ENCODE results near the gene CFAP74. TPM values are rescaled to one million over a fixed set of nuclear protein-coding genes. Genes with fewer than 3 reads are reported as not detected.
A peak's percentile ranks its signal among the peaks of the same experiment; 100 is the strongest.

Gene CFAP74
- total and polyA plus RNA-seq, 2 of the 13 experiments (the other 11 are each of a cell fraction or from before 2014, with no cell fraction given) = 0.27 to 0.62 TPM

DNA sequence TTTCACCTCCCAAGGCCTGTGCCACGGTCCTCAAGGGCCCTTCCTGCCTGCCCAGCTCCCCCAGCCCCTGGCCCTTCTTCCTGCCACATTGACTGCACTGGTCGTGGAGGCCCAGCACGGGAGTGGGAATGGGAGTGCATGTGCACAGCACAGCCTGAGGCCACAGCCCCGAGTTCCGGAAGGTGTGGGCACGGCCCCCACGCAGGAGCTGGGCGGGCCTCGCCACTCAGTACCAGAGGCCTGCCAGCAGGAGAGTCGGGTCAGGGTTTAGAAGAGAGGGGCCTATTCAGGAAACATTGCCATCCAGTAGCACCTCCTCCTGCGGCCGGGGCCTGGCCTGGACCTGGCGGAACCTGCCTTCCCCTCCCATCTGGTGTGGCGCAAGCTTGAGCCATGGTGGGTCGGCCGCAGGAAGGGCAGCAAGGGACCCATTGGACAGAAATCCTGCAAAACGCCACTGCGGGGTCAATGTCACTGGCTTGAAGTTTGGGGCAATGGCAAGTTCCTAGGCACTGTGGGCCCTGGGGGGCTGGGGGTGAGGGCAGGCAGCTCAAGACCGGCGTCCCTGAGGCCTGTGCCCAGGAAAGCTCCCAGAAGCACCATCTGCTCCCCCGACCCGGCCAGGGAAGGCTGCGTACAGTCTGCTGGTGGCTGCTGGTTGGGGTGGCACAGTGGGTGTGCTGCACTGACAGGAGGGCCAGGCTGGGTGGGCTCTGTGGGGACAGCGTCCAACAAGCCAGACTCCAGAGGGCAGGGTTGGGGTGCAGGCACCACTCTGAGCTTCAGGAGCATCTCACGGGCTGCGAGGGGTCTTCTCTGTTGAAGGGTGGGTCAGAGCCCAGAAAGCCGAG, 82.8 kb downstream of the CFAP74 start (continued):
- TF ChIP-seq ZNF616 (CRISPR knock-in tag; IDR thresholded peaks at IDR 0.05; ENCODE audit: low read depth) (no peak), ZNF839 (CRISPR knock-in tag; IDR thresholded peaks at IDR 0.05; ENCODE audit: borderline replicate concordance) (no peak), SAP130 (CRISPR knock-in tag; IDR thresholded peaks at IDR 0.05; ENCODE audit: low read depth) (peak; percentile 56), ZBTB10 (CRISPR knock-in tag; IDR thresholded peaks at IDR 0.05; ENCODE audit: borderline replicate concordance) (no peak), ZNF121 (CRISPR knock-in tag; IDR thresholded peaks at IDR 0.05) (no peak), ZNF550 (CRISPR knock-in tag; IDR thresholded peaks at IDR 0.05; ENCODE audit: borderline replicate concordance) (no peak), ZNF101 (CRISPR knock-in tag; IDR thresholded peaks at IDR 0.05; ENCODE audit: borderline replicate concordance, low read depth) (peak; percentile 48; the same call in 1 of the 2 replicates), ATF7-NPFF (CRISPR knock-in tag; IDR thresholded peaks at IDR 0.05; ENCODE audit: low read depth) (no peak), SKI (IDR thresholded peaks at IDR 0.05; ENCODE audit: partially characterized antibody) (no peak), ZIK1 (CRISPR knock-in tag; IDR thresholded peaks at IDR 0.05; ENCODE audit: borderline replicate concordance, low read depth) (0 out of 2 replicates have a peak, but pooled peaks have one; percentile 24), MIXL1 (CRISPR knock-in tag; IDR thresholded peaks at IDR 0.05) (no peak), CHCHD3 (CRISPR knock-in tag; IDR thresholded peaks at IDR 0.05) (no peak), KLF12 (CRISPR knock-in tag; IDR thresholded peaks at IDR 0.05; ENCODE audit: borderline replicate concordance) (0 out of 2 replicates have a peak, but pooled peaks have one; percentile 43), DBP (CRISPR knock-in tag; IDR thresholded peaks at IDR 0.05; ENCODE audit: not compliant biosample characterization) (no peak), MTF2 (CRISPR knock-in tag; IDR thresholded peaks at IDR 0.05; ENCODE audit: borderline replicate concordance) (no peak)
- TF ChIP-seq, protein P1, sequence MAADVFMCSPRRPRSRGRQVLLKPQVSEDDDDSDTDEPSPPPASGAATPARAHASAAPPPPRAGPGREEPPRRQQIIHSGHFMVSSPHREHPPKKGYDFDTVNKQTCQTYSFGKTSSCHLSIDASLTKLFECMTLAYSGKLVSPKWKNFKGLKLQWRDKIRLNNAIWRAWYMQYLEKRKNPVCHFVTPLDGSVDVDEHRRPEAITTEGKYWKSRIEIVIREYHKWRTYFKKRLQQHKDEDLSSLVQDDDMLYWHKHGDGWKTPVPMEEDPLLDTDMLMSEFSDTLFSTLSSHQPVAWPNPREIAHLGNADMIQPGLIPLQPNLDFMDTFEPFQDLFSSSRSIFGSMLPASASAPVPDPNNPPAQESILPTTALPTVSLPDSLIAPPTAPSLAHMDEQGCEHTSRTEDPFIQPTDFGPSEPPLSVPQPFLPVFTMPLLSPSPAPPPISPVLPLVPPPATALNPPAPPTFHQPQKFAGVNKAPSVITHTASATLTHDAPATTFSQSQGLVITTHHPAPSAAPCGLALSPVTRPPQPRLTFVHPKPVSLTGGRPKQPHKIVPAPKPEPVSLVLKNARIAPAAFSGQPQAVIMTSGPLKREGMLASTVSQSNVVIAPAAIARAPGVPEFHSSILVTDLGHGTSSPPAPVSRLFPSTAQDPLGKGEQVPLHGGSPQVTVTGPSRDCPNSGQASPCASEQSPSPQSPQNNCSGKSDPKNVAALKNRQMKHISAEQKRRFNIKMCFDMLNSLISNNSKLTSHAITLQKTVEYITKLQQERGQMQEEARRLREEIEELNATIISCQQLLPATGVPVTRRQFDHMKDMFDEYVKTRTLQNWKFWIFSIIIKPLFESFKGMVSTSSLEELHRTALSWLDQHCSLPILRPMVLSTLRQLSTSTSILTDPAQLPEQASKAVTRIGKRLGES (CRISPR knock-in tag; IDR thresholded peaks at IDR 0.05; ENCODE audit: borderline replicate concordance) = no peak
- TF ChIP-seq, protein P2, sequence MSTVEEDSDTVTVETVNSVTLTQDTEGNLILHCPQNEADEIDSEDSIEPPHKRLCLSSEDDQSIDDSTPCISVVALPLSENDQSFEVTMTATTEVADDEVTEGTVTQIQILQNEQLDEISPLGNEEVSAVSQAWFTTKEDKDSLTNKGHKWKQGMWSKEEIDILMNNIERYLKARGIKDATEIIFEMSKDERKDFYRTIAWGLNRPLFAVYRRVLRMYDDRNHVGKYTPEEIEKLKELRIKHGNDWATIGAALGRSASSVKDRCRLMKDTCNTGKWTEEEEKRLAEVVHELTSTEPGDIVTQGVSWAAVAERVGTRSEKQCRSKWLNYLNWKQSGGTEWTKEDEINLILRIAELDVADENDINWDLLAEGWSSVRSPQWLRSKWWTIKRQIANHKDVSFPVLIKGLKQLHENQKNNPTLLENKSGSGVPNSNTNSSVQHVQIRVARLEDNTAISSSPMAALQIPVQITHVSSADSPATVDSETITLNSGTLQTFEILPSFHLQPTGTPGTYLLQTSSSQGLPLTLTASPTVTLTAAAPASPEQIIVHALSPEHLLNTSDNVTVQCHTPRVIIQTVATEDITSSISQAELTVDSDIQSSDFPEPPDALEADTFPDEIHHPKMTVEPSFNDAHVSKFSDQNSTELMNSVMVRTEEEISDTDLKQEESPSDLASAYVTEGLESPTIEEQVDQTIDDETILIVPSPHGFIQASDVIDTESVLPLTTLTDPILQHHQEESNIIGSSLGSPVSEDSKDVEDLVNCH (CRISPR knock-in tag; IDR thresholded peaks at IDR 0.05) = no peak

Measured in HepG2 (cell line).